SU-DHL-6 (cell line): ENCODE measurements around the gene COL15A1.

Experiments
- H2AFZ ChIP-seq: fragments of 200-600 bp; sonication (generic); 2 replicates; pipeline ENCODE4 v1.6.1; 2014; ENCODE audit warnings: low read depth, mild to moderate bottlenecking, moderate library complexity, mixed read lengths, antibody characterized with exemption, low read length; ENCODE audit not compliant: severe bottlenecking
- H3F3A ChIP-seq: fragments of 200-600 bp; shearing (Covaris generic); 2 replicates; pipeline ENCODE4 v1.6.0; 2016; ENCODE audit warnings: antibody characterized with exemption, mild to moderate bottlenecking; ENCODE audit not compliant: insufficient read depth
- H3K27ac ChIP-seq: fragments of 200-600 bp; sonication (generic); 2 replicates; pipeline ENCODE4 v1.5.1; 2016; ENCODE audit warnings: low read depth, mild to moderate bottlenecking, low read length, moderate library complexity, mixed read lengths
- H3K27me3 ChIP-seq: fragments of 200-600 bp; sonication (generic), shearing (Covaris generic); 2 replicates; pipeline ENCODE4 v1.6.0; 2014; ENCODE audit warnings: mild to moderate bottlenecking, low read length
- H3K36me3 ChIP-seq: fragments of 200-600 bp; sonication (generic); 2 replicates; pipeline ENCODE4 v1.6.1; 2014; ENCODE audit warnings: mild to moderate bottlenecking, low read length, mixed read lengths
- H3K4me2 ChIP-seq: fragments of 300-600, 200-600 bp; shearing (Covaris generic), sonication (generic); 2 replicates; pipeline ENCODE4 v1.6.0; 2014; ENCODE audit warnings: low read length, low read depth, mild to moderate bottlenecking; ENCODE audit not compliant: poor library complexity, severe bottlenecking
- H3K4me3 ChIP-seq: fragments of 200-600 bp; sonication (generic); 2 replicates; pipeline ENCODE4 v1.5.1; 2014; ENCODE audit warnings: antibody characterized with exemption, low read length, mild to moderate bottlenecking, mixed read lengths; ENCODE audit not compliant: insufficient read depth, poor library complexity, severe bottlenecking
- H3K79me2 ChIP-seq: fragments of 200-600 bp; sonication (generic); 2 replicates; pipeline ENCODE4 v1.6.1; 2014; ENCODE audit warnings: mild to moderate bottlenecking, low read length, moderate library complexity; ENCODE audit not compliant: insufficient read depth
- H3K9ac ChIP-seq: fragments of 200-600 bp; sonication (generic); 2 replicates; pipeline ENCODE4 v1.7.0; 2014; ENCODE audit warnings: mild to moderate bottlenecking, low read length
- H3K9me2 ChIP-seq: fragments of 200-600 bp; sonication (generic); replicated peaks from 2 replicates; pipeline ENCODE4 v1.6.1; 2014; ENCODE audit warnings: low read length; ENCODE audit not compliant: insufficient read depth
- H3K9me3 ChIP-seq: fragments of 200-600 bp; sonication (generic); 2 replicates; pipeline ENCODE4 v1.6.1; 2014; ENCODE audit warnings: low read length, mixed read lengths; ENCODE audit not compliant: insufficient read depth
- H4K20me1 ChIP-seq: fragments of 200-600 bp; sonication (generic); 2 replicates; pipeline ENCODE4 v1.6.1; 2014; ENCODE audit warnings: low read depth, mild to moderate bottlenecking, antibody characterized with exemption, low read length, moderate library complexity, mixed read lengths
- EZH2phosphoT487 ChIP-seq: fragments of 200-600 bp; sonication (generic), shearing (Covaris generic); conservative IDR thresholded peaks from 2 replicates; pipeline ENCODE4 v1.6.1; 2018; ENCODE audit warnings: mild to moderate bottlenecking, antibody characterized with exemption, low read length, moderate library complexity, mixed read lengths
- TF ChIP-seq, protein P1 (sequence below): fragments of 200-600 bp; sonication (generic); IDR thresholded peaks from one replicate; pipeline ENCODE4 v1.5.1; 2017; ENCODE audit warnings: antibody characterized with exemption, mild to moderate bottlenecking, low read length, moderate library complexity; ENCODE audit not compliant: insufficient read depth, poor library complexity, severe bottlenecking

Gene COL15A1

DNA sequence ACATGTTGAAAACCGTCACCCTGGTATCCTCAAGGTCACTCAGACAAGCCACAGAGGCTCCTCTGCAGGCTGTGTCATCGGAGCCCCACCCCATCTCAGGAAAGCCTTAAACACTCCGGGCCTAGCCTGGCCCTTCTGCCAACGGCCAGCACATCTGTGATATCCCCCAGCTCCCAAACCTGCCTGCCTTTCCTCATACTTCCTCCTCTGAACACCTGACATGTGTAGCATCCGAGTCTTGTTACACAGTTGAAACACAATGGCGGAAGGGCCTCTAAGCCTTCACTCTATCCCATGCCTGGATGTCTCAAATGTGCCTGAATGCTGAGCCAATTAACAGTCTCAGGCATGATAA is 128.3 kb downstream of the COL15A1 start:
- Histone ChIP-seq H3K36me3 (no peaks in the 10 kb centered on the region), H4K20me1 (no peaks in the 10 kb centered on the region), H3K9me3 (no peaks in the 10 kb centered on the region), H3F3A (no peaks in the 10 kb centered on the region), H3K27me3 (no peaks in the 10 kb centered on the region), H3K27ac (no peak overlapping the region), H3K9me2 (no peaks in the 10 kb centered on the region), H2AFZ (no peak overlapping the region), H3K9ac (no peak overlapping the region), H3K4me3 (no peak overlapping the region), H3K79me2 (no peaks in the 10 kb centered on the region), H3K4me2 (no peak overlapping the region)
- TF ChIP-seq EZH2phosphoT487 = no peak
- TF ChIP-seq, protein P1, sequence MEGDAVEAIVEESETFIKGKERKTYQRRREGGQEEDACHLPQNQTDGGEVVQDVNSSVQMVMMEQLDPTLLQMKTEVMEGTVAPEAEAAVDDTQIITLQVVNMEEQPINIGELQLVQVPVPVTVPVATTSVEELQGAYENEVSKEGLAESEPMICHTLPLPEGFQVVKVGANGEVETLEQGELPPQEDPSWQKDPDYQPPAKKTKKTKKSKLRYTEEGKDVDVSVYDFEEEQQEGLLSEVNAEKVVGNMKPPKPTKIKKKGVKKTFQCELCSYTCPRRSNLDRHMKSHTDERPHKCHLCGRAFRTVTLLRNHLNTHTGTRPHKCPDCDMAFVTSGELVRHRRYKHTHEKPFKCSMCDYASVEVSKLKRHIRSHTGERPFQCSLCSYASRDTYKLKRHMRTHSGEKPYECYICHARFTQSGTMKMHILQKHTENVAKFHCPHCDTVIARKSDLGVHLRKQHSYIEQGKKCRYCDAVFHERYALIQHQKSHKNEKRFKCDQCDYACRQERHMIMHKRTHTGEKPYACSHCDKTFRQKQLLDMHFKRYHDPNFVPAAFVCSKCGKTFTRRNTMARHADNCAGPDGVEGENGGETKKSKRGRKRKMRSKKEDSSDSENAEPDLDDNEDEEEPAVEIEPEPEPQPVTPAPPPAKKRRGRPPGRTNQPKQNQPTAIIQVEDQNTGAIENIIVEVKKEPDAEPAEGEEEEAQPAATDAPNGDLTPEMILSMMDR = no peak

DNA sequence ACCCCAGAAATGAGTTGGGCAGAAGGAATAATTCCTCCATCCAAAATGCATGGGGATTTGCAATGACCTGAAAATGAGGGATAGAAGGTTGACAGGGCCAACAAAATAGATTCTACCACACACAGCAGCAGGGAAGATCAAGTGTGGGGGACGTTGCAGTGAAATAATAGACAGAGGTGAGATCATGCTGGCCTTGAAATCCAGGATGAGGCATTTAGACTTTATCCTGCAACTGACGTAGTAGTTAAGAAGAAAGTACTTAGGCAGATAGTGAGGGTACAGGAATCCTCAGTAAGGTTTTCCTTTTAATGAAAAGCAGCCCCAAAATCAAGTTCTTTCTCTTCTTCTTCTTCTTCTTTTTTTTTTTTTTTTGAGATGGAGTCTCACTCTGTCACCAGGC is 129.6 kb downstream of the COL15A1 start:
- H3F3A ChIP-seq = no peaks in the 10 kb centered on the region
- H3K4me2 ChIP-seq = no peak overlapping the region
- no peak for TF ChIP-seq EZH2phosphoT487
- TF ChIP-seq, protein P1 = no peak
- no peaks in the 10 kb centered on the region for H3K27me3 ChIP-seq
- no peaks in the 10 kb centered on the region for H3K9me2 ChIP-seq
- no peaks in the 10 kb centered on the region for H3K79me2 ChIP-seq
- H3K9me3 ChIP-seq = no peaks in the 10 kb centered on the region
- no peaks in the 10 kb centered on the region for H3K36me3 ChIP-seq
- no peak overlapping the region for H2AFZ ChIP-seq
- H3K4me3 ChIP-seq = no peak overlapping the region
- H3K9ac ChIP-seq = no peak overlapping the region
- H4K20me1 ChIP-seq = no peaks in the 10 kb centered on the region
- H3K27ac ChIP-seq = no peak overlapping the region

DNA sequence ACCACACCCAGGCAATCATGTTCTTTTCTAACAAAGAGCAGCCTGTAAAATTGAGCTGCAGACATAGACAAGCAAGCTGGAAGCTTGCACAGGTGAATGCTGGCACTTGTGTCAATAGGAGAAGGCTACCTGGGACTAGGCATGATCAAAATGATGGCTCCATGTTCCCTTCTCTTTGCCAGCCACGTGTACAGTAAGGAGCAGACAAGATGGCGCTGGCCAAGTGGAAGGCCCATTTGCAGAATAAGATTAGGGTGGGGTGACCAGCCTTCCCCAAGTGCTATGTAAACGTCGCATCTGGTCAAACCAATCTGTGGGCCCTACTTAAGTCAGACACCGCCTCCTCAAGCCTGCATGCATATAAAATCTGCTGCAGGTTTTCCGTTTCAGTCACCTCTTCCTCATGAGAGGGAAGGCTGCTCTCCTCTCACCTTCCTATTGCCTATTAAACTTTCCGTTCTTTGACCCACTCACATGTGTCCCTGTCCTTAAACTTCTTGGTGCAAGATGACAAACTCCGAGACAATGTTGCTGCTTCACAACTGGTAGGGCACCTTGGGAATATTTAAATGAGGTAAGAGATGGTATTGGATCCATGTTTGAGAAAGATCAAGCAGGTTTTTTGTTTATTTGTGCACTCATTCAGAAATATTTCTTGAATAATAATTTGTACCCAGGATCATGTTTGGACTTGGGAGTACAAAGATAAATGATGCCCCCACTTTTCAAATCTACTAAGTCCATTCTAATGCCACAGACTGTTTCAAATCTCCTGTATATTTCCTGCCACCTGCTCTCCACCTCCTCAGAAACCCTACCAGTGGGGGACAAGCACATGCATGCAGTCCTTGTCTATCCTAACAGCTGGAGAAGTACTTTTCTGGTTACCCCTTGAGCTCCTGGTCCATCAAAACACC is 130.5 kb downstream of the COL15A1 start:
- no peaks in the 10 kb centered on the region for H3K9me3 ChIP-seq
- H3K4me2 ChIP-seq = no peak overlapping the region
- no peaks in the 10 kb centered on the region for H3K9me2 ChIP-seq
- TF ChIP-seq EZH2phosphoT487 = no peak
- TF ChIP-seq, protein P1 = no peak
- no peaks in the 10 kb centered on the region for H3F3A ChIP-seq
- H3K27me3 ChIP-seq = no peaks in the 10 kb centered on the region
- H3K27ac ChIP-seq = no peak overlapping the region
- H3K36me3 ChIP-seq = no peaks in the 10 kb centered on the region
- H4K20me1 ChIP-seq = no peaks in the 10 kb centered on the region
- H2AFZ ChIP-seq = no peak overlapping the region
- no peaks in the 10 kb centered on the region for H3K79me2 ChIP-seq
- no peak overlapping the region for H3K9ac ChIP-seq
- no peak overlapping the region for H3K4me3 ChIP-seq
